Measurements from ENCODE around the gene BARX2.

BARX2 gene

GRCh38 chr11:129404731-129405130, 29.1 kb downstream of the BARX2 start:
- no peak for TF ChIP-seq CTCF (conservative IDR thresholded peaks at IDR 0.05)
- no peak overlapping the region for H3K27ac ChIP-seq

GRCh38 chr11:129408865-129409444, 33.3 kb downstream of the BARX2 start:
- TF ChIP-seq CTCF (conservative IDR thresholded peaks at IDR 0.05), result no peak
- no peak overlapping the region for H3K27ac ChIP-seq

- no peak overlapping the region for H3K27ac ChIP-seq
- TF ChIP-seq CTCF (conservative IDR thresholded peaks at IDR 0.05), result no peak
These were observed 34.8 kb downstream of the BARX2 start for GRCh38 chr11:129410395-129410960.

GRCh38 chr11:129412494-129412893, 36.8 kb downstream of the BARX2 start:
- no peak overlapping the region for H3K27ac ChIP-seq
- no peak for TF ChIP-seq CTCF (conservative IDR thresholded peaks at IDR 0.05)

GRCh38 chr11:129414144-129414872, 38.7 kb downstream of the BARX2 start:
- no peak for TF ChIP-seq CTCF (conservative IDR thresholded peaks at IDR 0.05)
- H3K27ac ChIP-seq, result no peak overlapping the region

GRCh38 chr11:129416080-129416820, 40.6 kb downstream of the BARX2 start:
- H3K27ac ChIP-seq, result no peak overlapping the region
- TF ChIP-seq CTCF (conservative IDR thresholded peaks at IDR 0.05), result no peak

GRCh38 chr11:129417458-129417857, 41.8 kb downstream of the BARX2 start:
- no peak overlapping the region for H3K27ac ChIP-seq
- no peak for TF ChIP-seq CTCF (conservative IDR thresholded peaks at IDR 0.05)

All from VCaP (cell line).